ENCODE results near the gene CHD9NB. TPM values are rescaled to one million over a fixed set of nuclear protein-coding genes. Genes with fewer than 3 reads are reported as not detected.

The CHD9NB gene
- total and polyA plus RNA-seq, 9 of the 15 experiments (the other 6 are each of a cell fraction or from before 2014, with no cell fraction given) = 0.06 to 0.10 (median 0.07) TPM; not detected in 6

DNA sequence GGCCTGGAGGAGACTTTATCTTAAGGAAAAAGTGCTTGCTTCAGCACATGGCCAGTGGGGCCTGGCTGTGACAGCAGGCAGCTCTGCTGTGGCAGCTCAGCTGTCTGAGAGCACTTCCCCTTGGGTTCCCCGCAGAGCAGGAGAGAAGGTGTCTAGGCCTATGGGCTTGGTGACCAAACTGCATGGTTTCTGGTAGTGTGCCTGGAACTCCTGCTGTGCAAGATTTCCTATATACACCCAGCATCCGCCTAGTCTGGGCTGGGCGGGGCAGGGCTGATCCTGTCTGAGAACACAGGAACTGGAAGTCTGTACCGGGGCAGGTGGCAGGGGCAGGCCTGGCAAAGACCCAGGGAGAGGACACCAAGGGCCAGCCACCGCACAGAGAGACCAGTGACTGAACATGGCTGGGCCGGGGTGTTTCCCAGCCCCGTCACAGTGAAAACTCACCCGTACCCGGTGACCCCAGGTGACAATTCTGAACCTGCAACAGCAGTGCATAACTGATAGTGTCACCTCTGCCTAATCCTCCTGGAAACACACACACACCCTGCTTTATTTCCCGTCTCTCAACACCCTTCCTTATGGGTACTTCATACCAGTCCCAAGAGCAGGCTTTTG lies 41.4 kb upstream of the CHD9NB start (continued):
- TF ChIP-seq, protein P1, sequence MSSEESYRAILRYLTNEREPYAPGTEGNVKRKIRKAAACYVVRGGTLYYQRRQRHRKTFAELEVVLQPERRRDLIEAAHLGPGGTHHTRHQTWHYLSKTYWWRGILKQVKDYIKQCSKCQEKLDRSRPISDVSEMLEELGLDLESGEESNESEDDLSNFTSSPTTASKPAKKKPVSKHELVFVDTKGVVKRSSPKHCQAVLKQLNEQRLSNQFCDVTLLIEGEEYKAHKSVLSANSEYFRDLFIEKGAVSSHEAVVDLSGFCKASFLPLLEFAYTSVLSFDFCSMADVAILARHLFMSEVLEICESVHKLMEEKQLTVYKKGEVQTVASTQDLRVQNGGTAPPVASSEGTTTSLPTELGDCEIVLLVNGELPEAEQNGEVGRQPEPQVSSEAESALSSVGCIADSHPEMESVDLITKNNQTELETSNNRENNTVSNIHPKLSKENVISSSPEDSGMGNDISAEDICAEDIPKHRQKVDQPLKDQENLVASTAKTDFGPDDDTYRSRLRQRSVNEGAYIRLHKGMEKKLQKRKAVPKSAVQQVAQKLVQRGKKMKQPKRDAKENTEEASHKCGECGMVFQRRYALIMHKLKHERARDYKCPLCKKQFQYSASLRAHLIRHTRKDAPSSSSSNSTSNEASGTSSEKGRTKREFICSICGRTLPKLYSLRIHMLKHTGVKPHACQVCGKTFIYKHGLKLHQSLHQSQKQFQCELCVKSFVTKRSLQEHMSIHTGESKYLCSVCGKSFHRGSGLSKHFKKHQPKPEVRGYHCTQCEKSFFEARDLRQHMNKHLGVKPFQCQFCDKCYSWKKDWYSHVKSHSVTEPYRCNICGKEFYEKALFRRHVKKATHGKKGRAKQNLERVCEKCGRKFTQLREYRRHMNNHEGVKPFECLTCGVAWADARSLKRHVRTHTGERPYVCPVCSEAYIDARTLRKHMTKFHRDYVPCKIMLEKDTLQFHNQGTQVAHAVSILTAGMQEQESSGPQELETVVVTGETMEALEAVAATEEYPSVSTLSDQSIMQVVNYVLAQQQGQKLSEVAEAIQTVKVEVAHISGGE (CRISPR knock-in tag; IDR thresholded peaks at IDR 0.05) = peak in 1 of 3 experiments; percentile 81; a peak in 2 of 6 replicates
- TF ChIP-seq SMARCA4 (IDR thresholded peaks at IDR 0.05) (peak; percentile 31; the same call in 1 of the 2 replicates), ZKSCAN1 (IDR thresholded peaks at IDR 0.05; ENCODE audit: low read depth, low read length) (0 out of 2 replicates have a peak, but pooled peaks have one; percentile 13), RFX1 (IDR thresholded peaks at IDR 0.05) (no peak), BRD4 (IDR thresholded peaks at IDR 0.05) (no peak), NCOR1 (IDR thresholded peaks at IDR 0.05) (peak; percentile 45; the same call in 1 of the 2 replicates), FOXK2 (conservative IDR thresholded peaks at IDR 0.05 in 1 of 2, IDR thresholded peaks at IDR 0.05 in 1 of 2; ENCODE audit: low read depth in 2 of 2) (peak in 1 of 2 experiments; percentile 58; a peak in 1 of 4 replicates)
- TF ChIP-seq, protein P2, sequence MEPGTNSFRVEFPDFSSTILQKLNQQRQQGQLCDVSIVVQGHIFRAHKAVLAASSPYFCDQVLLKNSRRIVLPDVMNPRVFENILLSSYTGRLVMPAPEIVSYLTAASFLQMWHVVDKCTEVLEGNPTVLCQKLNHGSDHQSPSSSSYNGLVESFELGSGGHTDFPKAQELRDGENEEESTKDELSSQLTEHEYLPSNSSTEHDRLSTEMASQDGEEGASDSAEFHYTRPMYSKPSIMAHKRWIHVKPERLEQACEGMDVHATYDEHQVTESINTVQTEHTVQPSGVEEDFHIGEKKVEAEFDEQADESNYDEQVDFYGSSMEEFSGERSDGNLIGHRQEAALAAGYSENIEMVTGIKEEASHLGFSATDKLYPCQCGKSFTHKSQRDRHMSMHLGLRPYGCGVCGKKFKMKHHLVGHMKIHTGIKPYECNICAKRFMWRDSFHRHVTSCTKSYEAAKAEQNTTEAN (CRISPR knock-in tag; IDR thresholded peaks at IDR 0.05) = no peak
- TF ChIP-seq, protein P3, sequence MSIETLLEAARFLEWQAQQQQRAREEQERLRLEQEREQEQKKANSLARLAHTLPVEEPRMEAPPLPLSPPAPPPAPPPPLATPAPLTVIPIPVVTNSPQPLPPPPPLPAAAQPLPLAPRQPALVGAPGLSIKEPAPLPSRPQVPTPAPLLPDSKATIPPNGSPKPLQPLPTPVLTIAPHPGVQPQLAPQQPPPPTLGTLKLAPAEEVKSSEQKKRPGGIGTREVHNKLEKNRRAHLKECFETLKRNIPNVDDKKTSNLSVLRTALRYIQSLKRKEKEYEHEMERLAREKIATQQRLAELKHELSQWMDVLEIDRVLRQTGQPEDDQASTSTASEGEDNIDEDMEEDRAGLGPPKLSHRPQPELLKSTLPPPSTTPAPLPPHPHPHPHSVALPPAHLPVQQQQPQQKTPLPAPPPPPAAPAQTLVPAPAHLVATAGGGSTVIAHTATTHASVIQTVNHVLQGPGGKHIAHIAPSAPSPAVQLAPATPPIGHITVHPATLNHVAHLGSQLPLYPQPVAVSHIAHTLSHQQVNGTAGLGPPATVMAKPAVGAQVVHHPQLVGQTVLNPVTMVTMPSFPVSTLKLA (conservative IDR thresholded peaks at IDR 0.05) = peak; percentile 36 to 68; a peak in 2 of 4 replicates
- TF ChIP-seq, protein P4, sequence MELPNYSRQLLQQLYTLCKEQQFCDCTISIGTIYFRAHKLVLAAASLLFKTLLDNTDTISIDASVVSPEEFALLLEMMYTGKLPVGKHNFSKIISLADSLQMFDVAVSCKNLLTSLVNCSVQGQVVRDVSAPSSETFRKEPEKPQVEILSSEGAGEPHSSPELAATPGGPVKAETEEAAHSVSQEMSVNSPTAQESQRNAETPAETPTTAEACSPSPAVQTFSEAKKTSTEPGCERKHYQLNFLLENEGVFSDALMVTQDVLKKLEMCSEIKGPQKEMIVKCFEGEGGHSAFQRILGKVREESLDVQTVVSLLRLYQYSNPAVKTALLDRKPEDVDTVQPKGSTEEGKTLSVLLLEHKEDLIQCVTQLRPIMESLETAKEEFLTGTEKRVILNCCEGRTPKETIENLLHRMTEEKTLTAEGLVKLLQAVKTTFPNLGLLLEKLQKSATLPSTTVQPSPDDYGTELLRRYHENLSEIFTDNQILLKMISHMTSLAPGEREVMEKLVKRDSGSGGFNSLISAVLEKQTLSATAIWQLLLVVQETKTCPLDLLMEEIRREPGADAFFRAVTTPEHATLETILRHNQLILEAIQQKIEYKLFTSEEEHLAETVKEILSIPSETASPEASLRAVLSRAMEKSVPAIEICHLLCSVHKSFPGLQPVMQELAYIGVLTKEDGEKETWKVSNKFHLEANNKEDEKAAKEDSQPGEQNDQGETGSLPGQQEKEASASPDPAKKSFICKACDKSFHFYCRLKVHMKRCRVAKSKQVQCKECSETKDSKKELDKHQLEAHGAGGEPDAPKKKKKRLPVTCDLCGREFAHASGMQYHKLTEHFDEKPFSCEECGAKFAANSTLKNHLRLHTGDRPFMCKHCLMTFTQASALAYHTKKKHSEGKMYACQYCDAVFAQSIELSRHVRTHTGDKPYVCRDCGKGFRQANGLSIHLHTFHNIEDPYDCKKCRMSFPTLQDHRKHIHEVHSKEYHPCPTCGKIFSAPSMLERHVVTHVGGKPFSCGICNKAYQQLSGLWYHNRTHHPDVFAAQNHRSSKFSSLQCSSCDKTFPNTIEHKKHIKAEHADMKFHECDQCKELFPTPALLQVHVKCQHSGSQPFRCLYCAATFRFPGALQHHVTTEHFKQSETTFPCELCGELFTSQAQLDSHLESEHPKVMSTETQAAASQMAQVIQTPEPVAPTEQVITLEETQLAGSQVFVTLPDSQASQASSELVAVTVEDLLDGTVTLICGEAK (IDR thresholded peaks at IDR 0.05) = peak; percentile 59
- TF ChIP-seq, protein P4 (CRISPR knock-in tag; IDR thresholded peaks at IDR 0.05) = no peak

Data from K562 (cell line).